GM18868 (cell line): ENCODE data around the gene FARS2.

ENCODE experiments used
- ATAC-seq: cut with Tn5 transposase; IDR thresholded peaks from one replicate; pipeline ENCODE4 v1.9.1; 2021; ENCODE audit warnings: mild to moderate bottlenecking, moderate library complexity; ENCODE audit not compliant: unreplicated experiment

The FARS2 gene

DNA sequence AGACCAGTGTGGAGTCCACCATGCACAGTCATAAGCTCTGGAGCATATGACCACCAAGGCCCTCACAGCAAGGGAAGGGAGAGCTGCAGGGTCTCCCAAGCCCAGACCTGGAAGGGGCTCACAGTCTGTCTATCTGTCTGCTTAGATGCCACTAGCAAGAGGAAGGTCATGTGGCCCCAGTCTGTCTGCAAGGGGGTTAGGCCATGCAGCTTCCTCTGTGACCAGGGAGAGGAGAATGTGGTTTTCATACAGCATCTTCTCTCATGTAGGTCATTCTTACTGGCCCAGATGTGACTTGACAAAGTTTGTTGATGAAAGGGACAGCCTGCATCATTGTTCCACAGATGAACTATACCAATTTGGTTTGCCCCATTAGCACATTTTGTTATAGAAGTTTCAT, 260.8 kb downstream of the FARS2 start:
- no peak for ATAC-seq

- no peak for ATAC-seq
These were observed 262.8 kb downstream of the FARS2 start for GRCh38 chr6:5524110-5524509.

DNA sequence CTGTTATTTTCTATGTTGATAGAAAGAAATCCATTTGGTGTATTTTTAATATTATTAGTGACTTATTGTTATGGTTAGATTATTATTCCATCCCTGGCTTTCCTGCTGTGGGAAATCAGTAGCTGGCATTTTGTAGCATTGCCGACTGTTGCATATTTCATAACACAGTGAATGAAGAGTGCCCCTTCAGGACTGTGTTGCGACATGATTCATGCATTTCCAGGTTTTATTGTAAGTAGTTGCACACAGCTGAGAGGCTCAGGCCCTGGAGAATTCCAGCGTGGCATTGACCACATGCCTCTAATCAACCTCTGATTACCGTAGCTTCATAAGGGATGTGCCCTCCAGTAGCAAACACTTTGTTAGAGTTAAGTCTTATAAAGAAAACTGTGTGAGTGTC, 263.9 kb downstream of the FARS2 start:
- no peak for ATAC-seq

DNA sequence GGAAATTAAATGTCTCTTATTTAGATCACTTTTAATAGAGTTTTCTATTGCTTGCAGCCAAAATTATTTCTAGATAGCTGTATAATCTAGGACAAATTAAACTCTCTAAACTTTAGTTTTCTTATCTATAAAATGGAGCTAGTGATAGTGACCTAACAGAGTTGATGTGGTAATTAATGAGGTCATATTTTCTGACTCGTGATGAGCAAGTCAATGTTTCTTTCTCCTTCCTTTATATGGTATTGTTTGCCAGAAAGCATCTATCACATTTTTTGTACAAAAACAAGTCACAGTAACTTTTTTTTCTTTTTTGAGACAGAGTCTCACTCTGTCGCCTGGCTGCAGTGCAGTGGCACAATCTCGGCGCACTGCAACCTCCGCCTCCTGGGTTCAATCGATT, 267.7 kb downstream of the FARS2 start:
- no peak for ATAC-seq

GRCh38 chr6:5529733-5530132, 268.4 kb downstream of the FARS2 start:
- no peak for ATAC-seq

GRCh38 chr6:5531161-5531560, 269.8 kb downstream of the FARS2 start:
- no peak for ATAC-seq

DNA sequence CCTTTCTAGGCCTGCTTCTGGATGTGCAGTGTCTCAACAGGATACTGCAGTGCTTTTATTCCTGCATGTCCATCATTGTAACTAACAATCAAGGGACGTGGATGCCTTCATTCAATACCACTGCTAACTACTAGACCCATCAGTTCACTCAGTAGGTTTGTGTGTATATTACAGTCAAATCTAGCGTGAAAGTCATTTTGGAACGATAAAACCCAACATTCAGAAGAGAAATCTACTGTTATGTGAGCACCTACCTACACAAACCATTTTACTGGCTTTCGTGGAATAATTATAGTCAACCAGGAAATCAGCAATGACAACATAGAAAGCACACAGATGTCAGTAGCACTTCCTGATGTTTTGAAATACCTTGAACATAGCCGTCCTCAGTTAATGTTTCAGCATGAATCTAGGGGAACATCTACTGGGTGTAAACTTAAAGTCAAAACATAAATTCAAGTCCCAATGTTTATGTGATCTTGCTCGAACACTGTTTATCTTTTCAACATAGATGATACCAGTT, 270.6 kb downstream of the FARS2 start:
- no peak for ATAC-seq

DNA sequence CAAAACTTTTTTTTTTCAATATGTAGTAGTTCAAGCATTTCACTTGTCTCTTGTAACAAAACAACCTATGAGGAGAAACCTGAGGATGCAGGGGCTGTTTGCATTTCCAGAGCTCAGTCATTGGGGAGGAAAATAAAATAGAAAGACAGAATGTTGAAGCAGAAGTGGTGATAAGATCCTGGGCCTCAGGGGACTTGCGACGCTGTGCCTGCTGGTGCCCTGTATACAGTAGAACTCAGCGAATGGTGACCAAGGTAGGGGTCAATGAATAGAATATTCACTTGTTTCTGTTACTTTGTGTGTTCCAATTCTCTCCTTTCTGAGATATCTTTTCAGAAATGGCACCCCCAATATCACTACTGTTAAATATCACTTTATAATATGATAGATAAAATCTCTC, 271.6 kb downstream of the FARS2 start:
- ATAC-seq: no peak

GRCh38 chr6:5534643-5535042, 273.3 kb downstream of the FARS2 start:
- no peak for ATAC-seq

DNA sequence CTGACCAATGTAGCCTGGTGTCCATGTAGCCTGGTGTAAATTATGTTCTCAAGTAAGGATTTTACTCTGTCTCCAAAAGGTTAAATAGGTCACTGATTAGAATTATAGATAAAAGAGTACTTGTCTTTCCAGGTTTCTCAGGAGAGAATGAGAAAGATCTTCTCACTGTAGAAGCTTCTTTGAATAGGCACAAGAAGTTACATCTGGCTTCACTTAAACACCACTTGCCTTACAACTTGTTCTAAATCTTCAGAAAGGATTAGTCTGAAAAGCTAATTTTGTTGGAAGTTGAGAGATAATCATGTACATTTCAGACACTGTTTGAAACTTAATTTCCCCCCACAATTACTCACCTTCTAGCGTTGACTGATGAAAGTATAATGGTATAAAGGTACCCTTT, 275.3 kb downstream of the FARS2 start:
- ATAC-seq: no peak

DNA sequence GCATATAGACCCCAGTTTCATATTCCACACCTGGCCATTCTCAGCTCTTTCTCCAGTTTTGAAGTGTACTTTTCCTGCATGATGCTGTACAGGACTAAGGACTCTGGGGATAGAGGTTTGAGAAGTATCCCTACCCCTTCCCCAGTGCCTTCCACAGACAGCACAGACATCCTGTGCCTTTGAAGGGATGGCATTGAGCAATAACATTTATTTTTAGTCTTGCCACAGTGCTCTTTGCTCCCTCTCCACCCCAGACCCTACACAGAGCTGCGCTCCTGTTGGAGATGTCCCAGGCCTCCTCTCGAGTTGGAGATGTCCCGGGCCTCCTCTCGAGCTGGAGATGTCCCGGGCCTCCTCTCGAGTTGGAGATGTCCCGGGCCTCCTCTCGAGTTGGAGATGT, 275.8 kb downstream of the FARS2 start:
- ATAC-seq: no peak

DNA sequence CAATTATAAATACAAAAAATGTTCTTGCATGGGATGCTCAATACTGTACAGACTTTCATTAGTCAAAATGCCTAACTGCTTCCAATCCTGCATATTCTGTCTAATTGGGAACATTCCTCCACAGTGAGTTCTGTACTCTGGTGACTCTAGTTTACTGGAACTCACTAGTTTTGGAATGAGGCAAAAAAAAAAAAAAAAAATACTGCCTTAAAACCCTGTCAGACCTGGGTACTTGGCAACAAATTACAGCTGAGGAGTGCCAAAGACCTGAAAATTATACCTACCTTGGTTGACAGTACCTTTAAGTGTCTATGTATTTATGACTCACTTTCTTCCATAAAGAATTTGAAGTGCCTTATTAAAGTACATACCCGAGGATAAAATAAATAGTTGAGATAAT, 276.7 kb downstream of the FARS2 start:
- no peak for ATAC-seq

DNA sequence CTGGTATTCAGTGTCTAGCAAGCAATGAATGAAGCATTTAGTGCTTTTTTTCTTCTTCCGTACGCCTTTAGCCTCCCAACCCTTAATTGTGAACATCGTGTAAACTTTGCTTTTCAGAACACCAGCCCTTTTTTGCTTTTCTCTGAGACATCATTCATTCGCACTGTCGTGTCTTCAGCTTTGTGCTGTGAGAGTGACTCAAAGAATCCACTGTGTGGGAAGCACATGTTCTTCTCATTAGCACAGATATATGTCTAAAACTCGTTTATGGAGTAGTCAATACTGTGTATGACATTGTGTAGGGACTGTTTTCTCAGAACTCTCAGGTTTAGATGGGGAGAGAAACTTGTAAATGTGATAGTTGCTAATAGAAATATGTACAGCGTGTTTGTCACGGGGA, 279.1 kb downstream of the FARS2 start:
- ATAC-seq: no peak

DNA sequence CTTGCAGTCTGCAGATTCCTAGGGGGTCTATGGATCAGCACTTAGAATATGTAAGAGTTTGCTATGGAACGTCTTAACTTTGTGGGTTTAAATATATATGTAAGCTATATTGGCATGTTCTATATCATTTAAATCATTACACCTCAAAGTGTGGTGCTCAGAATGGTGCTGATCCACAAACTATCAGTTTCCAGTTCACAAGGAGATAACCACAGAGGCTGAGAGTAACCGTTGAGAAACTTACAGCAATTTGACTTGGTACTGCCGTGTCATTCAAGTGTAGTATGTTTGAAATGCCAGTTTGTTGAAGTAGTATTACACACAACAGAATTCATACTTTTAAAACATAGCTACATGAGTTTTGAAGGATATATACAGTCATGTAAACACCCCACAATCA, 279.7 kb downstream of the FARS2 start:
- no peak for ATAC-seq

DNA sequence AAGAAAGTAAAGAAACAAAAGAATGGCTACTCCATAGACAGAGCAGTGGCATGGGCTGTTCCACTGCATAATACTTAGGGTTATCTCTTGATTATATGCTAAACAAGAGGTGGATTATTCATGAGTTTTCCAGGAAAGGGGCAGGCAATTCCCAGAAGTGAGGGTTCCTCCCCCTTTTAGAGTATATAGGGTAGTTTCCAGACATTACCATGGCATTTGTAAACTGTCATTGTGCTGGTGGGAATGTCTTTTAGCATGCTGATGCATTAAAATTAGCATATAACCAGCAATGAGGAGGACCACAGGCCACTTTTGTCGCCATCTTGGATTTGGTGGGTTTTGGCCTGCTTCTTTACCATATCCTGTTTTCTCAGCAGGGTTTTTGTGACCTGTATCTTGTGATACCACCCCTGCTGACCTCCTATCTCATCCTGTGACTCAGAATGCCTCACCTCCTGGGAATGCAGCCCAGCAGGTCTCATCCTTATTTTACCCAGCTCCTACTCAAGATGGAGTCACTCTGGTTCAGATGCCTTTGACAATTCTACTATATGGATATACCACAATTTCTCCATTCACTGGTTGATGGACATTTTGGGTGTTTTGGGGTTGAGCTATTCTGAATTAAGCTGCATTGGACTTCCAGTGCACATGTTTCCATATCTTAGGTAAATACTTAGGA, 280.6 kb downstream of the FARS2 start:
- ATAC-seq: no peak

GRCh38 chr6:5547556-5547955, 286.2 kb downstream of the FARS2 start:
- ATAC-seq: no peak

DNA sequence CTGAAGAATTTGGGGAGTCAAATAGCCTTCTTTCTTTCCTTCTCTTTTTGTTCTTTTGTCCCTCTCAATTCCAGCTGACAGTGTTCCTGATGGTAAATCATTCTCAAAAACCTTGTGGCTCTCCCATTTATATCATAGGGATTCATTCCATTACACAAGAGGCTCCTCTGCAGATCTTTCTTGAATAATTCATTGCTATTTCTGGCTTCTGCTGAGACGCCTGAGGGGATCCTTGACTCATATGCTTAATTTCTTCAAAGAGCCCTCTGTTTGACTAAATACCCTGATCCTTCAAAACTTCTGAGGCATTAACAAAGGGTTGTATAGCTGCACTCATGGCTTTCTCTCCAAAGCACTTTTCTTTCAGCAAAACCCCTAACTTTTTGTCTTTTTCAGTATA, 289.3 kb downstream of the FARS2 start:
- no peak for ATAC-seq

- ATAC-seq: no peak
These were observed 290.9 kb downstream of the FARS2 start for GRCh38 chr6:5552243-5552642.

DNA sequence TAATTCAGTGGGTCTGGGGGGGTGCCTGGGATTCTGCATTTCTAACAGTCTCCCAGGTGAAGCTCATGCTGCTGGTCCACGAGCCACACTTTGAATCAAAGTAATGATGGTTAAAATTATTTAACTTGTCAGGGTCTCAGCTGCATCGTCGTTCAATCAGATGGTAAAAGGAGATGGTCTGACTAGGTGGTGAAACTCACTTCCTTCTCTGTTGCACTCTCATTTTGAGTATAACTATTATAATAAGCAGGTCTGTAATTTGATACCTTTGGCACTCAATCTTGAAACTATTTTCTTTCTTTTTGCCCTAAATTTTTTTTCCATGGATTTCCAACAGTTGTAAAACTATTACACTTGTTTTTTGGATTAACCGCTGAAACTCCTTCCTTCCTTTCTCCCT, 292.5 kb downstream of the FARS2 start:
- peak; percentile 83 for ATAC-seq

DNA sequence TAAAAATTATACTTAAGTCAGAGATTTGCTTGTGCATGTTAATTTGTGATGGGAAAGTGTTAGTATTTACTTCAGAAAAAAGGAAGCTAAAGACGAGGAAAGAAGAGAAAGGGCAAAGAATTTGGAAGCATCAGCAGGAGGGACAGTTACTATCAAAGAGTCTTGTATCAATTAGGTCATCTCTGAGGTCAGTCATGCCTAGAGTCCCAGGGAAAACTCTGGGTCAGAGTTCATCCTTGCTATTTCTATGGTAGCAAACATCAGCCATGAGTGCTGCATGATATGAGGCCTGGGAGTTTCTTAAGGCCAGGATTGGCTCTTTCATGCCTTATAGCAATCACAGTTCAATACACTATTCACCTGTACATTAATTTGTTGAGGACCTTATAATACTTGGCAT, 292.9 kb downstream of the FARS2 start:
- ATAC-seq: no peak

- ATAC-seq: no peak
These were observed 294.7 kb downstream of the FARS2 start for GRCh38 chr6:5556011-5556410.

DNA sequence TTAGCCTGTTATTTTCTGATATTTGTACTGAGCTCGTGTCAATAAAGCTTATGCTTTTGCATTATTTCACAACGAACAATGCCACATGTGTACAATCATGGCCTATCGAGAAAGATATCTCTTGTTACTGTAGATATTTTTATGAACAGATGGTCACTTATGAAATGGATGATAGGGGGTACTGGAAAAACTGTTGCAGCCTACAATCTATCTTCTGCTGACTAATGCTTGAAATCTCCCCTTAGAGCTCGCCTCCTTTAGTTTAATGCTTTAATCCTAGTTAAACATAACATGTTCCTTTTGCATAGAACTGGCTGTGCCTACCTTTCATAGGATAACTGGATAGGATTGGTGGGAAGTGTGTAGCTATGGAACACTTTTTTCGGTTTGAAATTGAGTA, 296.2 kb downstream of the FARS2 start:
- no peak for ATAC-seq

DNA sequence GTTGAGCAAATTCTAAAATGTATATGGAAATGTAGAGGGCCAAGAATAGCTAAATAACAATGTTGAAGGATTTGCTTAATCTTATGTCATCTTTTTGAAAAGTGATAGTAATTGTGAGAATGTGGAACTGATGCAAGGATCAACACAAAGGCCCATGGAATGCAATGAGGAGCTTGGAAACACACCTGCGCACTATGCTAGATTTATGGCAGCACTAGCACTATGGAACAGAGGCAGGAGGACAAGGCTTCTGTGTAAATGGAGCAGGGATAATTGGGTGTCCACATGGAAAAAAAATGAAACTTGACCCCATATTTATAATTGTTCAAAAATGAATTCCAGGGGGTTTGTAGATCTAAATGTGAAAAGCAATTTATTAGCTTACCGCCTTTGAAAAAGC, 298.3 kb downstream of the FARS2 start:
- no peak for ATAC-seq
